Activated CD4-positive, alpha-beta T cell treated with anti-CD3 and anti-CD28 coated beads, Interleukin-2, amount 50 U/mL, for 24 hours (primary cell): ENCODE data around the gene IKZF4.

Source experiments
- DNase-seq, 2 donors: peaks; one replicate each; pipeline ENCODE4 v3.0.0-alpha.2; 2020; ENCODE audit warnings: low read depth in 1 of 2, low spot score in 1 of 2

The IKZF4 gene

GRCh38 chr12:56081393-56082347 is 60.8 kb downstream of the IKZF4 start:
- DNase-seq, result no peak

- DNase-seq, result no peak
Observed at GRCh38 chr12:56082382-56082781, 61.5 kb downstream of the IKZF4 start.

- DNase-seq, result no peak
Observed at GRCh38 chr12:56082967-56083366, 62.1 kb downstream of the IKZF4 start.

DNA sequence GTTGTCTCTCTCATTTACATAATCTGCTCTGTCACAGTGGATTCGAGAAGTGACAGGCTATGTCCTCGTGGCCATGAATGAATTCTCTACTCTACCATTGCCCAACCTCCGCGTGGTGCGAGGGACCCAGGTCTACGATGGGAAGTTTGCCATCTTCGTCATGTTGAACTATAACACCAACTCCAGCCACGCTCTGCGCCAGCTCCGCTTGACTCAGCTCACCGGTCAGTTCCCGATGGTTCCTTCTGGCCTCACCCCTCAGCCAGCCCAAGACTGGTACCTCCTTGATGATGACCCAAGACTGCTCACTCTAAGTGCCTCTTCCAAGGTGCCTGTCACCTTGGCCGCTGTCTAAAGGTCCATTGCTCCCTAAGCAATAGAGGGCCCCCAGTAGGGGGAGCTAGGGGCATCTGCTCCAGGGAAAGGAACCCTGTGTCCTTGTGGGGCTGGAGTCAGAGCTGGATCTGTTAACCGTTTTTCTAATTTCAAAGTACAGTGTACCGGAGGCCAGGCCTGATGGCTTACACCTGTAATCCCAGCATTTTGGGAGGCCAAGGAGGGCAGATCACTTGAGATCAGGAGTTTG is 64.2 kb downstream of the IKZF4 start:
- no peak for DNase-seq

DNA sequence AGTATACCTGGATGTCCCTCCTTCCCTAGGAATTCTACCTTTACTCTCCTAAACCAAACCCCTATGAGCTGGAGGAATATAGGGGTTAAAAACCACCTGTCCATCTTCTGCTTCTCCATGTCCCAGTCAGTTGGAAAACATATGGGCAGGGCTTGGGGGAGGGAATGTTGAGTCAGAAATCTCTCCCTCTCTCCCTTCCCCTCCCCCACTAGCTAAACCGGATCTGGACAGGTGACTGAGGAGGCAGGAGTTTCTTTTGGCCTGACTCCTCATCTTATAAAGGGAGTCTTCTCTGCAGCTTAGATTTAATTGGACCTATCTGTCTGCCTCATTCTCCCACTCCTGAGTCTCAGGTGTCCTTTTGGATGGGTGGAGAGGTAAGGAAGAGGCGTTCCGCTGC is 65.3 kb downstream of the IKZF4 start:
- DNase-seq, result no peak

DNA sequence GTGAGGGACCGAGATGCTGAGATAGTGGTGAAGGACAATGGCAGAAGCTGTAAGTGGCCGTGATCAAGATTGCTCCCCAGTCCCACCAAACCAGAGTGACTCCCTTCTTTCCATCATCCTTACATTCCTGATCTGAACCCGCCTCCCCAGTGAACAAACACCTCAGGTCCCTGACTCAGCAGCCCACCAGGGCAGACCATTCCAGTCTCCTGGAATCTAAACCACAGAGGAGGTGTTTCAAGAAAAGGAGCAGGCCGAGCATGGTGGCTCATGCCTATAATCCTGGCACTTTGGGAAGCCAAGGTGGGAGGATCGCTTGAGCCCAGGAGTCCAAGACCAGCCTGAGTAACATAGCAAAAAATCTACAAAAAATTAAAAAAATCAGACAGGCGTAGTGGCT is 65.8 kb downstream of the IKZF4 start:
- DNase-seq, result no peak

DNA sequence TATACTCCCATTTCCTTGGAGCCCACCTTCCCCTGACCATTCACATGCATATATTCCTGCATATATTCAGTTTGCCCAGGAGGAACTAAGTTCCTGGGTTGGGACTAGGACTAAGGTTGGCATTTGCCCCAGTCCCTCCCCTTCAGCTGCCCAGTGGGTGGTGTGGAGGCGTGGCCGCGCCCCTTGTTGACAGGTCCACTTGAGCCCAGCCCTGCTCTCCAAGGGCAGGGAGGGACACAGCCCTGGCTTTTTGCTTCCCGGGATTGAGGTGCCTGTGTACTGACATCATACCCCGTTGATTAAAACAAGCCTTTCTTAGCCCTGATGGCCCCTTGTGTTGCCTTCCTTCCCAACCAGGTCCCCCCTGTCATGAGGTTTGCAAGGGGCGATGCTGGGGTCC is 66.4 kb downstream of the IKZF4 start:
- DNase-seq, result no peak
